ENCODE measurements around the gene FIBCD1. TPM values are rescaled to one million over a fixed set of nuclear protein-coding genes. Genes with fewer than 3 reads are reported as not detected.
A peak's percentile ranks its signal among the peaks of the same experiment; 100 is the strongest.

FIBCD1 gene
- total and polyA plus RNA-seq, 2 experiments from 2014 or later: 20.2 to 23.7 TPM

- Histone ChIP-seq H3K9ac (peak overlapping the region; percentile 27; the same call in 1 of the 2 replicates), H3K36me3 (ENCODE audit: low read depth) (no peaks in the 10 kb centered on the region), H2AFZ (0 out of 2 replicates have a peak overlapping the region, but pooled peaks have one; percentile 2), H3K4me2 (ENCODE audit: unreplicated experiment) (peak overlapping the region; percentile 34), H4K20me1 (ENCODE audit: insufficient read depth) (no peaks in the 10 kb centered on the region), H3K27ac (peak overlapping the region; percentile 36), H3K79me2 (ENCODE audit: insufficient read depth) (no peaks in the 10 kb centered on the region), H3K4me1 (ENCODE audit: insufficient read depth) (peaks cover 27% of the 10 kb centered on the region), H3K9me2 (ENCODE audit: insufficient read depth) (no peaks in the 10 kb centered on the region), H3F3A (ENCODE audit: insufficient read depth) (peaks cover 28% of the 10 kb centered on the region; the same call in 1 of the 2 replicates), H3K27me3 (replicated peaks; ENCODE audit: insufficient read depth) (no peaks in the 10 kb centered on the region), H3K9me3 (ENCODE audit: low read depth) (no peaks in the 10 kb centered on the region), H3K4me3 (peak overlapping the region; percentile 41)
- peak; percentile 91 for DNase-seq
- WGBS, 2 experiments (ENCODE audit: low coverage in 1 of 2, low lambda C conversion rate in 2 of 2, missing lambda C conversion rate in 2 of 2): 21 to 24% methylated on average over 20 to 26 of the region's 26 CpGs
- TF ChIP-seq EZH2 (IDR thresholded peaks at IDR 0.05; ENCODE audit: insufficient read depth, poor library complexity, severe bottlenecking): no peak
- in situ Hi-C loops (cut with MboI): no loop called here
Measured at GRCh38 chr9:130933114-130934046, 5.7 kb downstream of the FIBCD1 start.

GRCh38 chr9:130932255-130933079 is 6.6 kb downstream of the FIBCD1 start:
- H2AFZ ChIP-seq: 0 out of 2 replicates have a peak overlapping the region, but pooled peaks have one; percentile 2
- in situ Hi-C loops (cut with MboI): no loop called here

GRCh38 chr9:130931508-130932254 is 7.4 kb downstream of the FIBCD1 start:
- Histone ChIP-seq H2AFZ (no peak overlapping the region), H3K36me3 (ENCODE audit: low read depth) (no peaks in the 10 kb centered on the region), H3K79me2 (ENCODE audit: insufficient read depth) (no peaks in the 10 kb centered on the region), H3K27me3 (replicated peaks; ENCODE audit: insufficient read depth) (no peaks in the 10 kb centered on the region), H3K9me2 (ENCODE audit: insufficient read depth) (no peaks in the 10 kb centered on the region), H3K9ac (no peak overlapping the region), H3K4me2 (ENCODE audit: unreplicated experiment) (no peak overlapping the region), H3F3A (ENCODE audit: insufficient read depth) (peaks cover 21% of the 10 kb centered on the region; the same call in 1 of the 2 replicates), H3K27ac (no peak overlapping the region), H3K4me3 (no peak overlapping the region), H4K20me1 (ENCODE audit: insufficient read depth) (no peaks in the 10 kb centered on the region), H3K9me3 (ENCODE audit: low read depth) (no peaks in the 10 kb centered on the region), H3K4me1 (ENCODE audit: insufficient read depth) (peaks cover 32% of the 10 kb centered on the region)
- WGBS, 2 experiments (ENCODE audit: low coverage in 1 of 2, low lambda C conversion rate in 2 of 2, missing lambda C conversion rate in 2 of 2): 48 to 54% methylated on average over 20 of the region's 20 CpGs
- TF ChIP-seq EZH2 (IDR thresholded peaks at IDR 0.05; ENCODE audit: insufficient read depth, poor library complexity, severe bottlenecking) (no peak), EZH2phosphoT487 (IDR thresholded peaks at IDR 0.05; ENCODE audit: insufficient read depth, low read depth) (no peak)
- peak; percentile 42 for DNase-seq
- in situ Hi-C loops (cut with MboI): no loop called here

More at GRCh38 chr9:130932255-130933079, 6.6 kb downstream of the FIBCD1 start:
- Histone ChIP-seq H4K20me1 (ENCODE audit: insufficient read depth) (no peaks in the 10 kb centered on the region), H3K4me2 (ENCODE audit: unreplicated experiment) (peak overlapping the region; percentile 34), H3K4me1 (ENCODE audit: insufficient read depth) (peaks cover 34% of the 10 kb centered on the region), H3F3A (ENCODE audit: insufficient read depth) (peaks cover 28% of the 10 kb centered on the region; the same call in 1 of the 2 replicates), H3K27me3 (replicated peaks; ENCODE audit: insufficient read depth) (no peaks in the 10 kb centered on the region), H3K79me2 (ENCODE audit: insufficient read depth) (no peaks in the 10 kb centered on the region), H3K9ac (peak overlapping the region; percentile 27; the same call in 1 of the 2 replicates), H3K9me2 (ENCODE audit: insufficient read depth) (no peaks in the 10 kb centered on the region), H3K4me3 (peak overlapping the region; percentile 41), H3K27ac (peak overlapping the region; percentile 36), H3K36me3 (ENCODE audit: low read depth) (no peaks in the 10 kb centered on the region), H3K9me3 (ENCODE audit: low read depth) (no peaks in the 10 kb centered on the region)
- peak; percentile 73 for DNase-seq
- TF ChIP-seq EZH2 (IDR thresholded peaks at IDR 0.05; ENCODE audit: insufficient read depth, poor library complexity, severe bottlenecking) (no peak), EZH2phosphoT487 (IDR thresholded peaks at IDR 0.05; ENCODE audit: insufficient read depth, low read depth) (no peak)
- WGBS, 2 experiments (ENCODE audit: low coverage in 1 of 2, low lambda C conversion rate in 2 of 2, missing lambda C conversion rate in 2 of 2): 27 to 34% methylated on average over 20 to 21 of the region's 21 CpGs
